T1000 (cell line): Measurements from ENCODE around the gene CSDE1.
"Not testable (repeated sequence)": the region's sequence is repeated elsewhere in the genome, so short reads cannot be mapped to it uniquely, and the experiment has no call there.

ENCODE experiments used
- DNase-seq: peaks from one replicate; lab custom pipeline; 2025; ENCODE audit warnings: mixed read lengths; lab: John Stamatoyannopoulos, UW

CSDE1 gene

GRCh38 chr1:114757455-114758255, at the start of gene CSDE1:
TSS of gene CSDE1 (minus strand) at chr1:114757984. CDS start at chr1:114739890, 18,094 bp downstream.
- peak; percentile 94 for DNase-seq

GRCh38 chr1:114804449-114804848, 46.7 kb upstream of the CSDE1 start:
- DNase-seq = not testable (repeated sequence)

DNA sequence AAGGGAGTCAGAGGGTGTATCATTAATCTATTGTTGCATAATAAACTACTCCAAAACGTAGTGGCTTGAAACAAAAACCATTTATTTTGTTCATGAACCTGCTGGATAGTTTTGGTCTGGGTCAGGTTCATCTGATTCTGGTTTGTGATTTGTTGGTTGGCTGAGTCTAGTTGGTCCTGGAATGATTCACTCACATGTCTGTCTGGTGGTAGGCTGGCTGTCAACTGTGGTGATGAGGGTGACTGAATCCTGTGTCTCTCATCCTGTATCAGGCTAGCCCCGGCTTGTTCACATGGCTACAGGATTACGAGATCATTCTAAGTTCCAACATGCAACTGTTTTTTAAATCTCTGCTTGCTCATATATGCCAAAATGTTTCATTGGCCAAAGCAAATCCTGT, 45.2 kb upstream of the CSDE1 start:
- DNase-seq = no peak

GRCh38 chr1:114794038-114794437, 36.3 kb upstream of the CSDE1 start:
- no peak for DNase-seq

DNA sequence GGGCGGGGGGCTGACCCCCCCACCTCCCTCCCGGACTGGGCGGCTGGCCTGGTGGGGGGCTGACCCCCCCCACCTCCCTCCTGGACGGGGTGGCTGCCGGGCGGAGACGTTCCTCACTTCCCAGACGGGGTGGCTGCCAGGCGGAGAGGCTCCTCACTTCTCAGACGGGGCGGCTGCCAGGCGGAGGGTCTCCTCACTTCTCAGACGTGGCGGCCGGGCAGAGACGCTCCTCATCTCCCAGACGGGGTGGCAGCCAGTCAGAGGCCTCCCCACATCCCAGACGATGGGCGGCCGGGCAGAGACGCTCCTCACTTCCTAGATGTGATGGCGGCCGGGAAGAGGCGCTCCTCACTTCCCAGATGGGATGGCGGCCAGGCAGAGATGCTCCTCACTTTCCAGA, 32.8 kb upstream of the CSDE1 start:
- not testable (repeated sequence) for DNase-seq

DNA sequence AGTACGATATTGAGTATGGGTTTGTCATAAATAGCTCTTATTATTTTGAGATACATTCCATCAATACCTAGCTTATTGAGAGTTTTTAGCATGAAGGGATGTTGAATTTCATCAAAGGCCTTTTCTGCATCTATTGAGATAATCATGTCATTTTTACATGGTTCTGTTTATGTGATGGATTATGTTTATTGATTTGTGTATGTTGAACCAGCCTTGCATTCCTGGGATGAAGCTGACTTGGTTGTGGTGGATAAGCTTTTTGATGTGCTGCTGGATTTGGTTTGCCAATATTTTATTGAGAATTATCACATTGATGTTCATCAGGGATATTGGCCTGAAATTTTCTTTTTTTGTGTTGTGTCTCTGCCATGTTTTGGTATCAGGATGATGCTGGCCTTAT, 28.7 kb upstream of the CSDE1 start:
- not testable (repeated sequence) for DNase-seq

- no peak for DNase-seq
These were observed 24.7 kb upstream of the CSDE1 start for GRCh38 chr1:114782476-114782875.

- DNase-seq = peak; percentile 87
These were observed 22.8 kb upstream of the CSDE1 start, which contains the start of gene SIKE1 for GRCh38 chr1:114780344-114781226. TSS of gene SIKE1 (minus strand) at chr1:114780685. CDS start at chr1:114780607, 78 bp downstream.

- no peak for DNase-seq
These were observed 21.9 kb upstream of the CSDE1 start for GRCh38 chr1:114779722-114780121.

GRCh38 chr1:114776726-114777125, 18.9 kb upstream of the CSDE1 start:
- DNase-seq = not testable (repeated sequence)

- no peak for DNase-seq
These were observed 14.2 kb upstream of the CSDE1 start for GRCh38 chr1:114771992-114772391.

- no peak for DNase-seq
These were observed 13.2 kb upstream of the CSDE1 start for GRCh38 chr1:114770989-114771388.

- no peak for DNase-seq
These were observed 6.9 kb upstream of the CSDE1 start for GRCh38 chr1:114764689-114765088.

GRCh38 chr1:114758256-114758832, 560 bp upstream of the CSDE1 start:
- no peak for DNase-seq

GRCh38 chr1:114756949-114757454, 782 bp downstream of the CSDE1 start:
- DNase-seq = no peak

- no peak for DNase-seq
These were observed 1.5 kb downstream of the CSDE1 start for GRCh38 chr1:114756009-114756892.

DNA sequence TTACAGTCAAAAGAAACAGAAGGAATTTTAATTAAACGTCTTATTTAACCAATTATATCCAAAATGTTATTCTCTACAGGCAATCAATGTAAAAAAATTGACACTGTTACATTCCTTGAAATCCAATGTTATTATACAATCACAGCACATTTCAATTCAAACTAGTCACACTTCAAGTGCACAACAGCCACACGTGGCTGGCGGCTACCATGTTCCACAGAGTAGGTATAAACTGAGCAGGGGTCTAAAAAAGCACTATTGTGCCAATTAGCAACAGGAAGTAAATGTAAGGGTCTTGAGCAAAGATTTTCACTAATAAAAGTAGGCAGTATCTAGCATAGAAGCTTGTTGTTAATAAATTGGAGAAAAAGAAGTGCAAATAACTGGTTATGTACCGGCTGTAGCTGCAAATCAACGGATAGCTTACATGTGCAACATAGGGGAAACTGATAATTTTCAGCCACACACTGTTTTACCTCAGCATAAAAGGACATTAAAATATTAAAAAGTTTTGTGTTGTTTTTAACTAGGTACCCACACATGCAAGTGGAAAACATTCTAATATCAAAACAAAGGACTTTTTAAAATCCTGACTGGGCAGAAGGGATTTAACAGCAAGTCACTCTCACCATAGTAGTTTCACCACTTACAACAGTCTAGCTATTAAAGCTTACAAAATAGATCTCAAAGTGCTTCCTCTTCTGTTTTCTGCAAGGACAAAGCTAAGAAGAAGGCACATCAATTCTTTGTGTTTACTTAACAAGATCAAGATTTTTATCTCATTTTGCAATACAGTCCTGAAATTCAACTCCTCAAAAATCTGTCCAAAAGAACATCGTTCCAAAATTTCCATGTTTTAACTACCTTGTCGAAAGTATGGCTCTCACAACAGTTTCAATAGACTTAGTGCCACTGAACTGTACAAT, 2.5 kb downstream of the CSDE1 start:
- DNase-seq = no peak

DNA sequence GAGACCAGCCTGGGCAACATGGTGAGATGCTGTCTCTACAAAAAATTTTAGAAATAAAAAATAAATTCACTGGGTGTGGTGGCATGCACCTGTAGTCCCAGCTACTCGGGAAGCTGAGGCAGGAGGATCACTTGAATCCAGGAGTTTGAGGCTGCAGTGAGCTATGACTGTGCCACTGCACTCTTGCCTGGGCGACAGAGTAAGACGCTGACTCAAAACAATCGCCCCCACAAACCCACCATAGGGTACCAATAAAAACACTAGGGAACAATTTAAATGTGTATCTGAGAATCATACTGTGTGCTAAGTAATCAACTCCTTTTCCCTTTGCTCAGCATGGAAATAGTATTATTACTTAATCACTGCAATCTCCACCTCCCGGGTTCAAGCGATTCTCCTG, 4.1 kb downstream of the CSDE1 start:
- DNase-seq = not testable (repeated sequence)

DNA sequence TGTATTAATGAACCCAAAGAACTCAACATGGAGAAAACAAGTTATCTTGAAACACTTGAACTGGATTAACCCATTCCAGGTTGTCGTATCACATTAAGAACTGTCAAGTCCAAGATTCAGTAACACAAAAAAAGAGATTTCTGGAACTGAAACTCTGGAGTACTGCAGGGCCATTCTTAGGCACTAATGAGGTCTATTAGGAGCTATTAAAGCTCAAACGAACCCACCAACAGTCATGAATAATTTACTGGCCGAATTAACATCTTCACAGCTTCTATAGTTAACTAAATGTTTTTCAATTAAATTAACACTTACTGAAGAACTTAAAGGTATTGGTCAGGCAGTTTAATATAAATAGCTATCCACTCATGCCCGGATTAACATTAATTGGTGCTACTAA, 4.6 kb downstream of the CSDE1 start:
- no peak for DNase-seq

- DNase-seq = no peak
These were observed 7.0 kb downstream of the CSDE1 start for GRCh38 chr1:114750780-114751179.
